ENCODE data around the gene C17orf114.

C17orf114 gene

GRCh38 chr17:4785311-4786105 is 16.6 kb downstream of the C17orf114 start:
- Histone ChIP-seq H3K4me1 (peaks cover 46% of the 10 kb centered on the region), H3K27me3 (peaks cover 0 to 21% of the 10 kb centered on the region in 2 donors), H3K27ac (no peak overlapping the region)

GRCh38 chr17:4782652-4783051 is 19.5 kb downstream of the C17orf114 start:
- Histone ChIP-seq H3K27me3 (peaks cover 0 to 21% of the 10 kb centered on the region in 2 donors), H3K36me3 (replicated peaks in 1 of 2; ENCODE audit: insufficient read depth in 1 of 2, low read depth in 2 of 2) (no peaks in the 10 kb centered on the region), H3K4me3 (no peak overlapping the region), H3K4me1 (peaks cover 25% of the 10 kb centered on the region), H3K9me3 (no peaks in the 10 kb centered on the region), H3K27ac (no peak overlapping the region)
- TF ChIP-seq POLR2A (IDR thresholded peaks at IDR 0.05) (no peak), CTCF (IDR thresholded peaks at IDR 0.05) (peak in 1 of 7 experiments; percentile 13)
- 25 to 30% methylated on average over 20 to 26 of the region's 28 CpGs for WGBS, 2 donors
- intact Hi-C loops (cut with DNase I) = no loop called here
- peak in 1 of 4 donors; percentile 27 for DNase-seq
- no peak for ATAC-seq

More at GRCh38 chr17:4785311-4786105, 16.6 kb downstream of the C17orf114 start:
- Histone ChIP-seq H3K4me3 (no peak overlapping the region), H3K36me3 (replicated peaks in 1 of 2; ENCODE audit: insufficient read depth in 1 of 2, low read depth in 2 of 2) (no peaks in the 10 kb centered on the region), H3K9me3 (no peaks in the 10 kb centered on the region)
- DNase-seq = no peak
- no peak for ATAC-seq
- WGBS, 2 donors = 4 to 14% methylated on average over 19 to 58 of the region's 61 CpGs
- intact Hi-C loops (cut with DNase I) = loop anchor here (5.0 kb wide), 2 partner anchors 53 to 102 kb away; partner anchors contain the start of gene MED11
- TF ChIP-seq CTCF (IDR thresholded peaks at IDR 0.05) (no peak), POLR2A (IDR thresholded peaks at IDR 0.05) (no peak)

GRCh38 chr17:4780325-4780955 is 21.7 kb downstream of the C17orf114 start:
- H3K27me3 ChIP-seq = peaks cover 0 to 13% of the 10 kb centered on the region in 2 donors

GRCh38 chr17:4777969-4778760 is 24.0 kb downstream of the C17orf114 start:
- peaks cover 0 to 9% of the 10 kb centered on the region in 2 donors for H3K27me3 ChIP-seq
- ATAC-seq (no peak), DNase-seq (no peak)
- 64 to 66% methylated on average over 9 of the region's 9 CpGs for WGBS, 2 donors
- H3K36me3 ChIP-seq (replicated peaks in 1 of 2; ENCODE audit: insufficient read depth in 1 of 2, low read depth in 2 of 2) = no peaks in the 10 kb centered on the region
- no peak overlapping the region for H3K27ac ChIP-seq
- intact Hi-C loops (cut with DNase I) = no loop called here
- no peak for TF ChIP-seq POLR2A (IDR thresholded peaks at IDR 0.05)
- TF ChIP-seq CTCF (IDR thresholded peaks at IDR 0.05) = no peak
- H3K4me3 ChIP-seq = no peak overlapping the region
- no peaks in the 10 kb centered on the region for H3K4me1 ChIP-seq
- H3K9me3 ChIP-seq = no peaks in the 10 kb centered on the region

More at GRCh38 chr17:4780325-4780955, 21.7 kb downstream of the C17orf114 start:
- Histone ChIP-seq H3K4me1 (peaks cover 4% of the 10 kb centered on the region), H3K27ac (no peak overlapping the region), H3K4me3 (no peak overlapping the region), H3K36me3 (replicated peaks in 1 of 2; ENCODE audit: insufficient read depth in 1 of 2, low read depth in 2 of 2) (no peaks in the 10 kb centered on the region), H3K9me3 (no peaks in the 10 kb centered on the region)
- no peak for TF ChIP-seq CTCF (IDR thresholded peaks at IDR 0.05)
- TF ChIP-seq POLR2A (IDR thresholded peaks at IDR 0.05) = no peak
- intact Hi-C loops (cut with DNase I) = no loop called here
- no peak for DNase-seq
- ATAC-seq = no peak
- 64 to 68% methylated on average over 11 of the region's 11 CpGs for WGBS, 2 donors
